Activated CD4-positive, alpha-beta T cell treated with anti-CD3 and anti-CD28 coated beads, Interleukin-2, amount 10 ng/mL, durations not matched to agents 7 days and 5 days (primary cell): ENCODE measurements around the gene SF3B2. TPM values are rescaled to one million over a fixed set of nuclear protein-coding genes. Genes with fewer than 3 reads are reported as not detected.
"Not testable (repeated sequence)": the region's sequence is repeated elsewhere in the genome, so short reads cannot be mapped to it uniquely, and the experiment has no call there.

Experiments used
- CTCF ChIA-PET: fragments of 350-600 bp; sonication (Branson Sonifier 250); formaldehyde crosslinking; loops from one replicate; lab custom pipeline; 2021; ENCODE audit warnings: antibody characterized with exemption; lab: Charles Lee
- POLR2A ChIA-PET: fragments of 350-600 bp; sonication (Branson Sonifier 250); formaldehyde crosslinking; loops from one replicate; lab custom pipeline; 2021; ENCODE audit warnings: antibody characterized with exemption; lab: Charles Lee
- DNase-seq: peaks from one replicate; pipeline ENCODE4 v3.0.0-alpha.2; 2020
- H3K27ac Mint-ChIP-seq: one replicate; pipeline ENCODE4 v1.8.0; 2021; ENCODE audit warnings: mild to moderate bottlenecking, moderate library complexity, mixed read lengths
- H3K27me3 Mint-ChIP-seq: one replicate; pipeline ENCODE4 v1.8.0; 2021; ENCODE audit warnings: mixed read lengths
- H3K36me3 Mint-ChIP-seq: one replicate; pipeline ENCODE4 v1.8.0; 2021; ENCODE audit warnings: low read depth, mixed read lengths
- H3K4me1 Mint-ChIP-seq: one replicate; pipeline ENCODE4 v1.8.0; 2021; ENCODE audit warnings: mixed read lengths
- H3K4me3 Mint-ChIP-seq: one replicate; pipeline ENCODE4 v1.8.0; 2021; ENCODE audit warnings: mild to moderate bottlenecking, moderate library complexity, mixed read lengths
- H3K9me3 Mint-ChIP-seq: one replicate; pipeline ENCODE4 v1.8.0; 2021; ENCODE audit warnings: mixed read lengths
- total RNA-seq, 2 experiments: library from RNA; stranded (reverse); gene quantifications; one replicate each; pipeline ENCODE4 v1.2.3, GENCODE V29; 2021

Gene SF3B2, protein sequence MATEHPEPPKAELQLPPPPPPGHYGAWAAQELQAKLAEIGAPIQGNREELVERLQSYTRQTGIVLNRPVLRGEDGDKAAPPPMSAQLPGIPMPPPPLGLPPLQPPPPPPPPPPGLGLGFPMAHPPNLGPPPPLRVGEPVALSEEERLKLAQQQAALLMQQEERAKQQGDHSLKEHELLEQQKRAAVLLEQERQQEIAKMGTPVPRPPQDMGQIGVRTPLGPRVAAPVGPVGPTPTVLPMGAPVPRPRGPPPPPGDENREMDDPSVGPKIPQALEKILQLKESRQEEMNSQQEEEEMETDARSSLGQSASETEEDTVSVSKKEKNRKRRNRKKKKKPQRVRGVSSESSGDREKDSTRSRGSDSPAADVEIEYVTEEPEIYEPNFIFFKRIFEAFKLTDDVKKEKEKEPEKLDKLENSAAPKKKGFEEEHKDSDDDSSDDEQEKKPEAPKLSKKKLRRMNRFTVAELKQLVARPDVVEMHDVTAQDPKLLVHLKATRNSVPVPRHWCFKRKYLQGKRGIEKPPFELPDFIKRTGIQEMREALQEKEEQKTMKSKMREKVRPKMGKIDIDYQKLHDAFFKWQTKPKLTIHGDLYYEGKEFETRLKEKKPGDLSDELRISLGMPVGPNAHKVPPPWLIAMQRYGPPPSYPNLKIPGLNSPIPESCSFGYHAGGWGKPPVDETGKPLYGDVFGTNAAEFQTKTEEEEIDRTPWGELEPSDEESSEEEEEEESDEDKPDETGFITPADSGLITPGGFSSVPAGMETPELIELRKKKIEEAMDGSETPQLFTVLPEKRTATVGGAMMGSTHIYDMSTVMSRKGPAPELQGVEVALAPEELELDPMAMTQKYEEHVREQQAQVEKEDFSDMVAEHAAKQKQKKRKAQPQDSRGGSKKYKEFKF
- total RNA-seq: 100 to 1,000 TPM; 217 to 223 TPM

DNA sequence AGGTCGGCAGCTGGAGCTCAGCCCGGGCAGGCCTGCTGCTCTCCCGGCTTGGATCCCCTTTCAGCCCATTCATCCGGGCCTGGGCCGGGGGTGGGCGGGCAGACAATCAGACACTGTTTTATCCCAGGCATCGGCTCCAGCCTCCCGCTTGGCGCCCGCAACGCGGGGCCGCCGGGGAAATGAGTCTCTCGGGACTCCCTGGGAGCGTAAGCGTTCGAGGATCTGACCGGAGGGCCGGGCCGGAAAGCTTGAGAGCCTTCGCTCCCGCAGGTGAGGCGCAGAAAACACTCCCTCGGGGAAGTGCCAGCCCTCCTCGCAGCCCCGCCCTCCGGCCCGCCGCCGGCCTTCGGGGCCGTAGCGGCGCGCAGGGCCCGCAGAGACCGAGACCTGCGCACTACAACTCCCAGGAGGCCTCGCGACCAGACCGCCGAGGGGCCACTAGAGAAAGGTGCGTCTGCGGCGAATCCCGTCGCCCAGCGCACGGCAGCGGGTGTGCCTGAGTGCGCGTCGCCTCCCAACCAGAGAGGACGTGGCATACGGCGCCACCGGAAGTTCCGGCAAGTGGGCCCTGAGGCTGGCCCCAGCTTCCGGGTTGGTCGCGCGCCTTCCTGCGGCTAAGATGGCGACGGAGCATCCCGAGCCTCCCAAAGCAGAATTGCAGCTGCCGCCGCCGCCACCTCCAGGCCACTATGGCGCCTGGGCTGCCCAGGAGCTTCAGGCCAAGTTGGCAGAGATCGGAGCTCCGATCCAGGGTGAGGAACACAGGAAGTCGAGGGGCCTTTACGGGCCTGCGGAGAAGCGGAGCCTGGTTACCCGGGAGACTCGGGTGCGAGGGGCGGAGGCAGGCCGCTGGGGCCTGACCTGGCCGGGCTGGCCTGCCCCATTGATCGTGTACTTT lies at the start of gene SF3B2:
SF3B2 (plus strand) TSS at position 599 of the 898 bp plus-strand sequence; CDS start at position 620, 21 bp downstream.
- DNase-seq: peak; percentile 98
- Mint-ChIP-seq H3K36me3 (peaks cover 33% of the 10 kb centered on the region), H3K9me3 (no peaks in the 10 kb centered on the region), H3K4me3 (peak within 1 kb of the TSS; percentile 100), H3K4me1 (peaks cover 40% of the 10 kb centered on the region), H3K27ac (peak within 1 kb of the TSS; percentile 95), H3K27me3 (peaks cover 2% of the 10 kb centered on the region)
- ChIA-PET CTCF (interaction anchor here (0.9 to 8.2 kb wide), 10 partner anchors 11 to 340 kb away, joined by 3 to 66 read pairs (median 4); partner anchors contain the start of genes KAT5, MUS81 and PACS1), POLR2A (interaction anchor here (0.5 to 0.6 kb wide), 2 partner anchors 144 to 1398 kb away, joined by 4 to 14 read pairs; no protein-coding TSS in a partner anchor)

DNA sequence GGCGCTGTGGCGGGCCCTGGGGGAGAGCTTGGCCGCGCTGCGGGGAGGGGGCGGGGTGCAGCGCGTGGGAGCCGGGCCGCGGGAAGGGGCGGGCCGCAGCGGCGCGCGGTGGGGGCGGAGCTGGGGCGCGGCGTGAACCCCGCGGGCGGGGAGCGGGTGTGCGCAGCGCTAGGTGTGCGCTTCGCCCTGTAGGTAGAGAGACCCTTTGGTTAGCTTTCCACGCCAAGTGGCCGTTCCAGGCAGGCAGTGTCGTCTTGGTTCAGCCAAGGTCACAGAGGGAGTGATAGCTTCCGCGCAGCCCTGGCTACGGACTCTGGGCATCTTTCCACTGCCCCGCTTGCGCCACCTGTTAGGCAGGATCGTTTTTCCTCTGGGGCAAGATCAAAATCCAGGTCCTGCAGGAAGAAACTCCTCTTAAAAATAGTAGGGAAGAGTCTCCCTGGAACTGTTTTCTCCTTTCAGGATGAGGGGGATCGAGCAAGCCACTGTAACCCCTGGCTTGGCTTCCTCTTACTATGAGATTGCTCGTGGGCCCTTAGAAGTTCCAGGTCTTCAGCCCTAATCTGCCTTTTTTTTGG lies 49.4 kb upstream of the SF3B2 start:
- peaks cover 43% of the 10 kb centered on the region for H3K36me3 Mint-ChIP-seq
- H3K4me3 Mint-ChIP-seq: peak overlapping the region; percentile 96
- DNase-seq: no peak
- ChIA-PET POLR2A (interaction anchor here (0.6 to 1.3 kb wide), 2 partner anchors 53 to 143 kb away, joined by 3 read pairs; no protein-coding TSS in a partner anchor), CTCF (interaction anchor here (1.0 to 1.5 kb wide), 6 partner anchors 11 to 223 kb away, joined by 4 to 13 read pairs (median 5); partner anchors contain the start of genes FIBP and MUS81)
- peak overlapping the region; percentile 98 for H3K27ac Mint-ChIP-seq
- peaks cover 37% of the 10 kb centered on the region for H3K4me1 Mint-ChIP-seq
- no peaks in the 10 kb centered on the region for H3K9me3 Mint-ChIP-seq
- no peaks in the 10 kb centered on the region for H3K27me3 Mint-ChIP-seq

DNA sequence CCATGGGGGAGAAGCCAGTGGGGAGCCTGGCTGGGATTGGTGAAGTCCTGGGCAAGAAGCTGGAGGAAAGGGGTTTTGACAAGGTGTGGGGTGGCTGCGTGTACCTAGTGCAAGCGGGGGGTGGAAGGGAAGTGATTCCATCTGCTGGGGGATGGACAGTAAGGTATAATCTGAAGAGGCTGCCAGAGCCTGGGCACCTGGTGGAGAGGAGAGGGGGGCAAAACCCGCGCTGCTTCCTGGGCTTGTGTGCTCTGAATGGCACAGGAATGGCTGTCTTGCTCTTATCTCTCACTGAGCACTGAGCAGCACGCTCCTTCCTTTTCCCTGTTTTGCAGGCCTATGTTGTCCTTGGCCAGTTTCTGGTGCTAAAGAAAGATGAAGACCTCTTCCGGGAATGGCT lies 48.9 kb upstream of the SF3B2 start:
- H3K9me3 Mint-ChIP-seq: no peaks in the 10 kb centered on the region
- peak overlapping the region; percentile 96 for H3K4me3 Mint-ChIP-seq
- no peaks in the 10 kb centered on the region for H3K27me3 Mint-ChIP-seq
- peak overlapping the region; percentile 98 for H3K27ac Mint-ChIP-seq
- POLR2A ChIA-PET: no interaction called here
- peaks cover 36% of the 10 kb centered on the region for H3K4me1 Mint-ChIP-seq
- CTCF ChIA-PET: interaction anchor here (1.1 to 1.5 kb wide), 6 partner anchors 11 to 223 kb away, joined by 3 to 13 read pairs (median 5); partner anchors contain the start of genes CCDC85B, FIBP and MUS81
- no peak for DNase-seq
- peaks cover 38% of the 10 kb centered on the region for H3K36me3 Mint-ChIP-seq

DNA sequence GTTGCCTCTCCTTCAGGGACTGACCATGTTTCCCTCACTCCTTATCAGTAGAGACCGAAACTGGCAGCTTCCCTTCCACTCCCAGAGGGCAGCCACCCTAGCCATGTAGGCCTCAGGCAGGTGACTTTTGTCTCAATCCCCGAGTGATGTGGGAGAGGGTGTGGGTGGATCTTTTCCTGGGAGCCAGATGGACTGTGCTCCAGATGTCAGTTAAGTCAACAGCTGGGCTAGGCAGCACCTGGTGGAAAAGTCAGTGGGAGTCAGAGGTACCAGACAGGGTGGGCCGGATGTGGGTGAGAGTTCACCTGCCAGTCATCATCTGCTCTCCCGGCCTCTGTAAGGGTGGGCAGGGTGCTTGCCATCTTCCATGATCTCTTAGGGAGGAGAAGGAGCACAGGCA lies 48.0 kb upstream of the SF3B2 start:
- peak overlapping the region; percentile 96 for H3K4me3 Mint-ChIP-seq
- POLR2A ChIA-PET: no interaction called here
- peaks cover 29% of the 10 kb centered on the region for H3K36me3 Mint-ChIP-seq
- CTCF ChIA-PET: interaction anchor here (0.8 to 1.2 kb wide), 3 partner anchors 114 to 187 kb away, joined by 3 read pairs; partner anchors contain the start of genes CCDC85B and FIBP
- no peak overlapping the region for H3K27ac Mint-ChIP-seq
- H3K27me3 Mint-ChIP-seq: no peaks in the 10 kb centered on the region
- DNase-seq: no peak
- no peaks in the 10 kb centered on the region for H3K9me3 Mint-ChIP-seq
- peaks cover 35% of the 10 kb centered on the region for H3K4me1 Mint-ChIP-seq

DNA sequence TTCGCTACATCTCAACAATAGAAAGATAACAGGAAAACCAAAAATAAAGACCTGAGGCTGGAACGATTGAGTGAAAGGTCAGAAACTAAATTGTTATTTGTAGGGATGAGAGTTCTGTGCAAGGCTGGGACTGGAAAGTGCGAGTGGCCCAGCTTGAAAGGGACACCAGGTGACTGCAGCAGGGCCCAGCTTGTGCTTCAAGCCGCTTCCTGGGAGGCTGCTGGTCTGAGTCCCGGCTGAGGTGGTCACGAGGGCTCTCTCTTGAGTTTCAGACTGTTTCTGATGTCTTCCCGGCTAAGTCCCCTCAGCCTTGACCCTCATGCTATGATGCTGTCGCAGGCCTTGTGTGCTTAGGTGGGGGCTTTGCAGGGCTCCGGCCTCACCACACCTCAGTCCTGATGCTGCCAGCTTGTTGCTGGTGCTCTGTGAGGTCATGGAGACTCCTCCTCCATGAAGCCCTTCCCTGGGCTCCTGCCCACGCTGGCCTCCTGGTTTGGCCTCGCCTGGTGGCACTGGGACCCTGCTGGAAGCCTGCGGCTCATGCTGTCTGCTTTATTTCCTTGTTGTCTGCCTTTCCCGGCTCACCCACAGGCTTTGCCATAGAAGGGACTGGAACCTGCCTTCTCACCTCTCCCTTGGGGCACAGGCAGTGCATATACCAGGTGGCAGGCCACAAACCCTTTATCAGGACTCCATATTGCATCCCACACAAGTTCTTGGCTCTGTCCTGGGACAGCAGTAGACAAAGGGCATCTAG lies 45.9 kb upstream of the SF3B2 start:
- H3K27me3 Mint-ChIP-seq: peaks cover 12% of the 10 kb centered on the region
- CTCF ChIA-PET: interaction anchor here (0.6 kb wide), 1 partner anchor 207 kb away, joined by 3 read pairs; no protein-coding TSS in a partner anchor
- H3K36me3 Mint-ChIP-seq: peaks cover 18% of the 10 kb centered on the region
- peaks cover 17% of the 10 kb centered on the region for H3K4me1 Mint-ChIP-seq
- H3K27ac Mint-ChIP-seq: no peak overlapping the region
- DNase-seq: no peak
- POLR2A ChIA-PET: no interaction called here
- H3K9me3 Mint-ChIP-seq: no peaks in the 10 kb centered on the region
- H3K4me3 Mint-ChIP-seq: no peak overlapping the region

DNA sequence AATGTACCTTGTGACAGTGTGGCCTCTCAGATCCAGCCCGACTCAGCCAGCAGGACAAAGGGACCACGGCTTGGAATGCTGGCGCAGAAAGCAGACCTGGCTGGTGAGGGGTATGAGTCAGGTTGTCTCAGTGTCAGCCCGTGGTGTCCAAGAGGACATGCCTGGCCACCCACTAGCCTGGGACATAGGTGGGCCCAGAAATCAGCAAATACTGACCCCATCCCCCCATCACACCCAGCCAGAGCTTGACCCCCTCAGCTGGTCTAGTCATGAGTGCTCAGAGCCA lies 45.3 kb upstream of the SF3B2 start:
- Mint-ChIP-seq H3K36me3 (peaks cover 15% of the 10 kb centered on the region), H3K4me1 (peaks cover 17% of the 10 kb centered on the region), H3K27ac (no peak overlapping the region), H3K9me3 (no peaks in the 10 kb centered on the region), H3K27me3 (peaks cover 14% of the 10 kb centered on the region), H3K4me3 (no peak overlapping the region)
- POLR2A ChIA-PET: no interaction called here
- DNase-seq: no peak
- CTCF ChIA-PET: interaction anchor here (1.0 to 2.0 kb wide), 2 partner anchors 16 to 122 kb away, joined by 5 to 6 read pairs; no protein-coding TSS in a partner anchor

DNA sequence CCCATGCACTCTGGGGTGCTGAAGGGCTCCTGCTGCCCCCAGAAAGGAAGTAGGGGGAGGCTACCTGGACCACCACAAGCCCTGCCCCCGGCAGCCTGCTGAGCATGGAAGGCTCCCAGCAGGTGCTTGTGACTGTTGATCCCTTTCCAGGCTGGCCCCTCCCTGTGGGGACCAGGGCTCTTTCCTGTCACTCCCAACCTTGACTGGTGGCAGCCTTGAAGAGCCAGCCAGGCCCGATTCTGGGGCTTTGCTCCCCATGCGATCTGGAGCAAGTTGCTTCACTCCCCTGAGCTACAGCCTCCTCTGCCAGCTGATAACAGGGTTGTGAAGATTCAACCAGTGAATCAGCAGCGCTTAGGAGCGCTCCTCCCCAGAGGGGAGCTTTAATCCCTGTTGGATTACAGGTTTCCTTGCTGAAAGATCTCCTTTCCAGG lies 44.9 kb upstream of the SF3B2 start:
- ChIA-PET CTCF (interaction anchor here (1.0 to 2.0 kb wide), 2 partner anchors 15 to 123 kb away, joined by 5 to 6 read pairs; no protein-coding TSS in a partner anchor), POLR2A (no interaction called here)
- Mint-ChIP-seq H3K27ac (no peak overlapping the region), H3K27me3 (peaks cover 18% of the 10 kb centered on the region), H3K4me3 (no peak overlapping the region), H3K4me1 (peaks cover 17% of the 10 kb centered on the region), H3K9me3 (no peaks in the 10 kb centered on the region), H3K36me3 (peaks cover 13% of the 10 kb centered on the region)
- no peak for DNase-seq

DNA sequence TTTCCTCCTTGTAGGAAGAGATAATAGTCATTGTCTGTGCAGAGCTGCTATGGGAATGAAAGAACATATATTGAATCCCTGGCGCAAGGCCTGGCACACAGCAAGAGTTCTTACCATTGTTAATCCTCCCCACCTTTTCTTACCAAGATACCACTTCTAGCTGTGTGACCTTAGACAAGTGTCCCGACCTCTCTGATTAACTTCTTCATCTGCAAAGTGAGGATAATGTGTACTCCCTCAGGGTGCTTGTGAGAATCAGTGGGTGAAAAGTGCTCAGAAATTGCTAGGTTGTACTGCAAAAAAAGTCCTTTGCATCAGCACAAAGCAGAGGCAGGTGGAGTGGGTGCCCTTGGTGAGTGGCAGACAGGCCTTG lies 44.1 kb upstream of the SF3B2 start:
- Mint-ChIP-seq H3K27ac (no peak overlapping the region), H3K27me3 (peaks cover 24% of the 10 kb centered on the region), H3K9me3 (no peaks in the 10 kb centered on the region), H3K4me3 (no peak overlapping the region), H3K4me1 (peaks cover 12% of the 10 kb centered on the region), H3K36me3 (peaks cover 7% of the 10 kb centered on the region)
- no peak for DNase-seq
- CTCF ChIA-PET: interaction anchor here (0.6 to 2.0 kb wide), 6 partner anchors 14 to 439 kb away, joined by 3 to 5 read pairs (median 4); partner anchors contain the start of gene KAT5
- POLR2A ChIA-PET: no interaction called here

DNA sequence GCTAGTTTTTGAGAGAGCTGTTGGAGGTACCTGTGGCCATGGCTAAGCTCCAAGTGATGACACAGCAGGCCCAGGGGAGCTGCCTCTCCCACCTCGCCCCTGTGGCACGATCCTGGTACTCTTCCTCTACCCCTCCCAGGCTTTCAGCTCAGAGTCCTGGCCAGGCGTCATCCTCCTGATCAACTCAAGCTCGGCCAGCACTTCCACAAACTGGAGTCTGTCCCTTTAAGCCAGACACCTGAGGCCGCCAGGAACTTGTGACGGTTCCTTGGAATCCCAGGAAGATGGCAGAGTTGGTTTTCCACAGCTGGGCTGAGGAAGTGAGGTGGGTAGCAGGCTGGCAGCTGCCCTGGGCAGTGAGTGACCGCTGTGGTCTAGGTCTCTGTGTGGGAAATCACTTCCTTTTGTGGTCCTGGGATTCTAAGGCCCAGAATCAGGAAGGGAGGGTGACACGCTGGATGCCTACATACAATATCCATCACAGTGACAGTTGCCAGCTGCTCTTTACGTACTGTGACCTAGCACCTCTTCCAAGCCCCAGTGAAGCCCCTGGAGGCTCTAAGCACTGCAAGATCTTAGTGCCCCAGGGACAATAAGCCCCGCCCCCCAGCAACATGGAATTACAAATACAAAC lies 43.6 kb upstream of the SF3B2 start:
- H3K4me3 Mint-ChIP-seq: no peak overlapping the region
- peaks cover 7% of the 10 kb centered on the region for H3K4me1 Mint-ChIP-seq
- no peak for DNase-seq
- H3K27me3 Mint-ChIP-seq: peaks cover 28% of the 10 kb centered on the region
- no peak overlapping the region for H3K27ac Mint-ChIP-seq
- no peaks in the 10 kb centered on the region for H3K9me3 Mint-ChIP-seq
- POLR2A ChIA-PET: no interaction called here
- peaks cover 7% of the 10 kb centered on the region for H3K36me3 Mint-ChIP-seq
- CTCF ChIA-PET: interaction anchor here (0.6 to 2.0 kb wide), 7 partner anchors 14 to 439 kb away, joined by 3 to 5 read pairs (median 4); partner anchors contain the start of gene KAT5

DNA sequence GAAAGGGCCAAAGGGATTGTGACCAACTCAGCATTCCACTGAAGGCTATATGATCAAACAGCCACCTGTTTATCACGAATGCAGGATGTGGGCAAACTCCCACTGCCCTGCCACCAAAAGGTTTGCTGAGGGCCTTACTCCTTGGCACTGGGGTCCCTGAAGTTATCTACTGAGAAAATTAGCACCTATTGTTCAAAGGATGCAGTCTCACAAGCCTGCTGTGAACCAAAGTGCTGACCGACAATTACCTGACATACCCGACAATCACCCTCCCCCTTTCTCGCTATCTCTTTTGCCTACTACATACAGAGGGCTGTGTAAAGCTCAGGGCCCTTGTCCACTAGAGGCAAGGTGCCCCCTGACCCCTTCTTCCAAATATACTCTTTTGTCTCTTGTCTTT lies 42.1 kb upstream of the SF3B2 start:
- DNase-seq, H3K36me3 Mint-ChIP-seq, POLR2A ChIA-PET, H3K4me3 Mint-ChIP-seq, H3K9me3 Mint-ChIP-seq, H3K4me1 Mint-ChIP-seq, H3K27ac Mint-ChIP-seq: not testable (repeated sequence)
- H3K27me3 Mint-ChIP-seq: peaks cover 28% of the 10 kb centered on the region
- CTCF ChIA-PET: interaction anchor here (1.0 kb wide), 1 partner anchor 37 kb away, joined by 3 read pairs; no protein-coding TSS in a partner anchor
